Posterior cingulate gyrus (tissue), 11 donors: ENCODE measurements around the gene RNF126.

ENCODE experiments used
- DNase-seq, 10 donors: peaks; one replicate each; pipeline versions ENCODE4 v3.0.0 to v3.0.0-alpha.2; 2020 to 2021; ENCODE audit warnings: mixed read lengths in 3 of 10
- intact Hi-C: fragments of 100-400 bp; cut with DNase I; formaldehyde crosslinking; loops from one replicate; pipeline ENCODE4 v1.15.1; 2023

RNF126 gene

DNA sequence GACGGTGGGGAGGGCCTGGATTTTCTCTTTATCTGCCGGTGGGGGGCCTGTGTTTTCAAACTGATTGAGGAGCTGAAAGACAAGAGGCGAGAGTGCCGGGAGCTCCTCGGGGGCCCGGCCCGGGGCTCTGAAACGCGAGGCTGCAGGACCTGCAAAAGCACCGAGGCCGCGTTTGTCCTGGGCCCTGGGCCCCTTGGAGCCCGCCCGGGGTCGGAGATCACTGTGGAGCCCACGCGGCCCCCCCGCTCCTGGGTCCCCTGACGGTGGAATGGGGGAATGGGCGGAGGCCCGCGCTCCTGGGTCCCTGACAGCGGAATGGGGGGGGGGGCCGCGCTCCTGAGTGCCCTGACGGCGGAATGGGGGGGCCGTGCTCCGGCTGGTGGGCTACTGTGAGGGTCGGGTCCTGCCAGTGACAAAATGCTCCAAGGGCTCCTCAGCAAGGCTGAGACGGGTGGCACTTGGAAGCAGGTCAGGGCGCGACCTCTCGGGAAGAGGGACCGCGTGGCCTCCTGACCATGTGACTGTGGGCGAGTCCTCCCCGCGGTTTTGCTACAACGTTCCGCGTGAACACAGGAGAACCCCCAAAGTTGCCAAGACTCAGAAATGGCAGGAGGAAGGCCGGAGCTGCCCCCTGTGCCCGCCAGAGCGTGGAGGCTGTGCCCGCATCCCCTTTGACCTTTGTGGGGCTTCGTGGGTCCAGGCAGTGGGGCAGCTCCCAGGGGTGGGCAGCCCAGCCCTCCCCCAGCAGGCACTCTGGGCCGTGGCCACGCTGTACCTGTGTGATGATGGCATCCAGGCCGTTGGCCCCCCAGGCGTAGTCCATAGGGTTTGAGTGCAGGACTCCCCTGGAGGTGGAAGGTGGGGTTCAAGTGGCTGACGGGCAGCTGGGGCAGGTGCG is 13.9 kb downstream of the RNF126 start:
- intact Hi-C loops = no loop called here
- DNase-seq = no peak

DNA sequence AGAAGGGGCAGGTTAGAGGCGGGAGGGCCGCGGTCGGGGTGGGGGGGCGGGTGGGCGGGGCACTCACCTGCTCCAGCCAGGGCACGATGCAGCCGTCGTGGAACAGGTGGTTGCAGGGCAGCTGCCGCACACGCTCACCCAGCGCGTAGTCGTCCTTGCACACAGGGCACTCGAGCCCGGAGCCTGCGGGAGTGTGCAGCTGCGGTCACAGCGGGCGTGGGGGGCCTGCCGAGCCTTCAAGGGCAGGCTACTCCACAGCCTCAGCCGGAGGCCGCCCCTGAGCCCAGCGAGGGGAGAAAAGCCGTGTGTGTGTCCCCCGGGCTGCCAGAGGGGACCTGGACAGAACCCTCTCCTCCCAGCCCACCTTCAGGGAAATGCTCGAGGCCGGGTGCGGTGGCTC is 14.7 kb downstream of the RNF126 start:
- DNase-seq = no peak
- intact Hi-C loops = no loop called here

GRCh38 chr19:647566-648284 is 15.3 kb downstream of the RNF126 start:
- intact Hi-C loops = no loop called here
- no peak for DNase-seq

DNA sequence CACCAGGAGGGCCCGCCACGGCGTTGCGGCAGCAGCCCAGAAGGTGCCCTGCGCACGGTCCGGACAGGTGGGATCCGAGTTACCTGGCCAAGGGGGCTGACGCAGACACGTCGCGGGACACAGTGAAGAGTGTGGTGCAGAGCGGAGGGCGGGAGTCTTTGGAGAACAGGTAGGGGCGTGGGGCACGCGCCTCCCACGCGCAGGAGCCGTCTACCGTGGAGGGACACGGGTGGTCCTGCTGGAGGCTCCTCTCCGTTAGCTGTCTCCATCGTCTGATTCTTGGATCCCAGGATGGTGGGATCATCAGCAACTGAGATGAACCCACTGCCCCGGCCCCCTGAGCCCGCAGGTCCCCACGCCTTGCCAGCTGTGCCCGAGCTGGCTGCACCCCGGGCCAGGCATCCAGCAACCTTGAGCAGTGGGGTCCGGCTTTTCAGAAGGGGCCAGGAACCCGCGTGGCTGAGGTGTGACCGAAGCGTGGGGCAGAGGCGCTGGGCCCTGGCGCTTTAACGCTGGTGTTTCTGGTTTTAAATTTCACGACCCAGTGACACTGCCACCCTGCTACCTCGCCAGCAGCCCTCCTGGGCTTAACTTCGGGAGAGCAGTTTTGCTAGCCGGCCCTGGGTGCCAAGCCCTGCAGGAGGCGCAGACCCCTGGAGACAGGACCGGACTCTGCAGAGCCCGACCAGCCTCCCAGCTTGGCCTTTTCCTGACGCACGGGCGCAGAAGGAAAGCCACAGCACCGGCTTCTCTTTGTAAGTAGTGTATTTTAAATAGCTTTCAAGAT is 16.0 kb downstream of the RNF126 start:
- intact Hi-C loops = no loop called here
- DNase-seq = no peak

- no peak for DNase-seq
- intact Hi-C loops = no loop called here
Observed at GRCh38 chr19:645912-646778, 16.9 kb downstream of the RNF126 start.

DNA sequence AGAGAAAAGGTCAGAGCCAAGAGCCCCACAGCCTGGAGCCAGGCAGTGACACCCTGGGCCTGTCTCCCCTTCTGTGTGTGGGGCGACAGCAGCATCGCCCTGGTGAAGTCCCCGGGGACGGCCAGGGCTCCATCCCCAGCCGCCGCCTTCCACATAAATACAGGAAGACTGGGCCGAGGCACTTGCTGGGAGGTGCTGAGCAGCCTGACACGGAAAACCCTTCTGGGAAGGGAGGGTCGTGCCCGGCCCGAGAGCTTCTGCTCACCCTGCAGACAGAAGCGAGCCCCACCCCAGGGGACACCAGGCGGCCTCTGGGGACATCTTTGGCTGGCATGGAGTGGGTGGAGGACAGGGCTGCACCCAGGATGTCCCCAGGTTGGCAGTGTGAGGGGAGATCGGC is 18.2 kb downstream of the RNF126 start:
- intact Hi-C loops = no loop called here

DNA sequence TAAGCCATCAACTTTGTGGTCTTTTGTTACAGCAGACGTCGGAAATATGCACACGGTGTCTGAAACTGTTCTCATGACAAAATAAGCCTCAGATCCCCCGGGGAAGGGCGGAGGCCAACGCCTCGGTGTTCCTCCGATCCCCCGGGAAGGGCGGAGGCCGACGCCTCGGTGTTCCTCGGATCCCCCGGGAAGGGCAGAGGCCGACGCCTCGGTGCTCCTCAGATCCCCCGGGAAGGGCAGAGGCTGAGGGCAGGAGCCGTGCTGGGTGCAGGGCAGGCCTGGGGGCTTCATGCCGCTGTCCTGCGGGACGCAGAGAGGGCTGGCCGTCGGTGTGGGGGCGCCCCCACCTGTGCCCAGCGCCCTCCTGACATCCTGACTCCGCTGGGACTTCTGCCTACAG is 18.7 kb downstream of the RNF126 start:
- no peak for DNase-seq
- intact Hi-C loops = no loop called here

More for the DNA sequence above, 18.2 kb downstream of the RNF126 start:
- DNase-seq = no peak

DNA sequence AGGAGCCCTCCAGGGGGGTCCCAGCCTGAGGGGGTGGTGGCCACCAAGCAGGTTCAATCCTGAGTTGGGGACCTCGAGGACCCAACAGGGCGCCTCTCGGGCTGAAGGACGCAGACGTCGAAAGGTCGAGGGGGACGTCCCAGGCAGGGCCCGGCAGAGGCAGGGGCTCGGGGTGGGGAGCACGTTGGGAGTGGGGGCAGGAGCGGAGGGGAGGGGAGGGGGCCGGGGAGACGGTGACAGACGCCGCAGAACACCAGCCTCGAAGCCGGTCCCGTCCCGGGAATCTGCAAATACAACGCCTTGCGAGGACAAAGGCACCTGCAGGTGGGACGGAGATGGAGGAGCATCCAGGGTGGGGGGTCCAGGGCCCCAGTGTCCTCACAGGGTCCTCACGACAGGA is 19.3 kb downstream of the RNF126 start:
- intact Hi-C loops = no loop called here

GRCh38 chr19:642767-643727 is 20.0 kb downstream of the RNF126 start:
- DNase-seq = no peak
- intact Hi-C loops = no loop called here

More for the DNA sequence above, 19.3 kb downstream of the RNF126 start:
- no peak for DNase-seq

GRCh38 chr19:641702-642101 is 21.3 kb downstream of the RNF126 start:
- intact Hi-C loops = no loop called here
- DNase-seq = no peak

DNA sequence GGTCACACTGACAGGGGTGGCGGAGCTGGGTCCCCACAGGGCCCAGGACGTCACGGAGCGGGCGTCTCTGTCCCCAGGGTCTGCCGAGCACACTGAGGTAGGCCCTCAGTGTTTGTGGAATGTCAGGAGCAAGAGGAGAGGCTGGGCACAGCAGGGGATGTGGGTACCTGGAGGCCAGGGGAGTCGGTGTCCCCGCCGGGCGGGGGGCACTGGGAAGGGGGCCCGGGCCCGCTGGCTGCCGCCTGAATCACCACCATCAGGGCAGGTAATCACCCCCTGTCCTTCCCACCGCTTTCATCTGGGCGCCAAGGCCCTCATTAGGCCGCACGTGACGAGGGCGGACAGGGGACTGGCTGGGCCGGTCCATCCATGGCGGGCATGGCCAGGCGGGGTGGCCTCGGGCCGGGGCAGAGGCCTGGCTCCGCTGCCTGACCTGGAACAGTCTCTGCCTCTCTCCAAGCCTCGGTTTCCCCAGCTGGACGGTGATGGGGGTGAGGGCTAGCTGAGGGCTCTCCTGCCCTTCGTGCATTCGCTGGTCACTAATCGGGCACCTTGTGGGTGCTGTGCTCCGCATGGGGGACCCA is 22.3 kb downstream of the RNF126 start:
- DNase-seq = no peak
- intact Hi-C loops = no loop called here

- intact Hi-C loops = no loop called here
- no peak for DNase-seq
Observed at GRCh38 chr19:640161-640558, 22.9 kb downstream of the RNF126 start.

GRCh38 chr19:639253-640160 is 23.5 kb downstream of the RNF126 start, which contains the start of gene FGF22:
FGF22 (plus strand) TSS chr19:639879; CDS start chr19:639926, 47 bp downstream.
- intact Hi-C loops = no loop called here
- DNase-seq = peak; percentile 86 to 99 (median 96)

DNA sequence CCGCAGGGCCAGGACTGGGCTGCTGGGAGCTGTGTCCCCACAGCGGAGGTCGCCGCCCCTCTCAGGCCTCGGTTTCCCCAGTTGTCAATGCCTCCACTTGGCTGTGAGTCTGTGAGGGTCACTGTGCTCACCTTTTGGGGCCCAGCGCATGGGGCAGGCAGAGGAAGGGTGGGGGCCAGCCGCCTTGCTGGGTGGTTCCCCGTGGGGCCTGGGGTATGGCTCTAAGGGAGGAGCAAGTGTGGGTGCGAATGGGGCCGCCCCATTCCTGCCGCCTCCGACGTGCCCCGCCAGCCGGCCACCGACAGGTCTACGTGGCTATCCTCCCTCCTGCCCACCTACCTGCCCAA is 24.1 kb downstream of the RNF126 start:
- intact Hi-C loops = no loop called here
- no peak for DNase-seq

GRCh38 chr19:634975-635652 is 27.9 kb downstream of the RNF126 start:
- no peak for DNase-seq
- intact Hi-C loops = no loop called here

DNA sequence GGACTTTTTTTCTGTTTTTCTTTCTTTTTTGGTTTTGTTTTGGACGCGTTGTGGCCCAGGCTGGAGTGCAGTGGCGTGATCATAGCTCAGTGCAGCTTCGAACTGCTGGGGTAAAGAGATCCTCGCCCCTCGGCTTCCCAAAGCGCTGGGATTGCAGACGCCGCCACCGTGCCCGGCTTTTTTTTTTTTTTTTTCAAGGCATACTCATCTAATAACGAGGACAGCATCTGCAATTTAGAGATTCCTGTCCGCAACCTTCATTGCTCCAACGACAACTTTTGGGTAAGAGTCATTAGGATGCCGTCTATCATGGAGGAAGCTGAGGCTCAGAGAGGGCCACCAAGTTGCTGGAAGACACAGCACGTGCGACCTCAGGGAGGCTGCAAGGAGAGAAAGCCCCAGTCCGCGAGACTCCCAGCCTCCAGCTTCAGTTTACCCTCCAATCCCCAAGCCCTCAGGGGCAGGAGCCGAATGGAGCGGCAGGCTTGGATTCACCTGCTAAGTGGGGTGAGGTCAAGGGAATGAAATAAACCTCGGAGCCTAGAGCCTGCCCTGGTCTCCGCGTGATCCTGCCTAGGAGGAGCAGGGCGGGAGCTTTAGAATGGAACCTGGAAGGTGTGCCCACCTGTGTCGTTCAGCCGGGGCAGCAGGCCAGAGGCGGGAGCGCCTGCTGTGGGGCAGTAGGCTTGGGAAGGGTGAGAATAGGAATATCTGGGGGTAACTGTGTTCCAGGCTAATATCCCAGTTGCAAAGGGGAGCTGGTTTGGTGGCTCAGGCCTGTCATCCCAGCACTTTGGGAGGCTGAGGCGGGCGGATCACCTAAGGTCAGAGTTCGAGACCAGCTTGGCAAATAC is 29.0 kb downstream of the RNF126 start:
- intact Hi-C loops = no loop called here
- DNase-seq = no peak
